Panc1 (cell line): ENCODE results near the gene SLC27A5. TPM values are rescaled to one million over a fixed set of nuclear protein-coding genes. Genes with fewer than 3 reads are reported as not detected.

Experiments
- ATAC-seq: fragments of 200-7000 bp; cut with Tn5 transposase; 2 replicates; pipeline ENCODE4 v1.9.1; 2020; ENCODE audit warnings: mild to moderate bottlenecking, moderate library complexity
- BruUV-seq: library from RNA; stranded (reverse); fragments of 400-500 nt; replicated peaks from 2 replicates; lab custom pipeline; 2021; lab: Mats Ljungman, UMichigan
- CTCF ChIA-PET: fragments of 300-600 bp; sonication (Branson Sonifier 250); formaldehyde crosslinking; loops from one replicate; lab custom pipeline; 2022; ENCODE audit warnings: antibody characterized with exemption; lab: Charles Lee
- POLR2A ChIA-PET: fragments of 300-600 bp; sonication (Branson Sonifier 250); formaldehyde crosslinking; loops from one replicate; lab custom pipeline; 2022; ENCODE audit warnings: antibody characterized with exemption; lab: Charles Lee
- DNase-seq: peaks from one replicate; pipeline ENCODE4 v3.0.0-alpha.2; 2010; ENCODE audit warnings: low read depth, low spot score
- H3K27ac ChIP-seq: 2 replicates; pipeline ENCODE4 v1.5.1; 2011; ENCODE audit warnings: mild to moderate bottlenecking, low read length, inconsistent platforms
- H3K27me3 ChIP-seq: fragments of 200-500 bp; sonication (Bioruptor generic); 2 replicates; pipeline ENCODE4 v1.6.0; 2014; ENCODE audit warnings: low read length, inconsistent platforms; ENCODE audit not compliant: control insufficient read depth, insufficient read depth
- H3K36me3 ChIP-seq: fragments of 200-500 bp; sonication (Bioruptor generic); 2 replicates; pipeline ENCODE4 v1.5.1; 2014; ENCODE audit warnings: inconsistent platforms, mild to moderate bottlenecking, low read length, moderate library complexity; ENCODE audit not compliant: control insufficient read depth, insufficient read depth
- H3K4me1 ChIP-seq: 2 replicates; pipeline ENCODE4 v1.5.1; 2011; ENCODE audit warnings: inconsistent platforms, mild to moderate bottlenecking, low read length, moderate library complexity; ENCODE audit not compliant: control insufficient read depth, insufficient read depth
- H3K4me3 ChIP-seq, 2 experiments: 2 replicates each; pipeline ENCODE4 v1.5.1; 2011 to 2012; ENCODE audit warnings: low read depth in 2 of 2, low read length in 2 of 2, mild to moderate bottlenecking in 2 of 2, inconsistent platforms in 1 of 2, moderate library complexity in 1 of 2
- H3K9me3 ChIP-seq: fragments of 200-500 bp; sonication (Bioruptor generic); 2 replicates; pipeline ENCODE4 v1.5.1; 2014; ENCODE audit warnings: low read depth, mild to moderate bottlenecking, inconsistent platforms, low read length, moderate library complexity; ENCODE audit not compliant: control insufficient read depth, insufficient read depth
- CTCF ChIP-seq: fragments of 450-650 bp; IDR thresholded peaks from 2 replicates; pipeline ENCODE4 v1.5.1; 2017; ENCODE audit warnings: mild to moderate bottlenecking
- POLR2AphosphoS5 ChIP-seq: IDR thresholded peaks from 2 replicates; pipeline ENCODE4 v1.6.1; 2012; ENCODE audit warnings: mild to moderate bottlenecking, low read depth, low read length, moderate library complexity
- REST ChIP-seq, 2 experiments: IDR thresholded peaks; 2 replicates each; pipeline ENCODE4 v1.6.1; 2011 to 2012; ENCODE audit warnings: low read depth in 2 of 2, control low read depth in 1 of 2, low read length in 1 of 2, mild to moderate bottlenecking in 1 of 2, moderate library complexity in 1 of 2; ENCODE audit not compliant: insufficient read depth in 1 of 2
- SIN3A ChIP-seq: IDR thresholded peaks from 2 replicates; pipeline ENCODE4 v1.6.1; 2012; ENCODE audit warnings: low read depth, mild to moderate bottlenecking, low read length, moderate library complexity, borderline replicate concordance; ENCODE audit not compliant: insufficient read depth
- TCF7L2 ChIP-seq: IDR thresholded peaks from 2 replicates; pipeline ENCODE4 v1.6.1; 2011; ENCODE audit warnings: mild to moderate bottlenecking, low read depth, low read length, inconsistent platforms
- in situ Hi-C: cut with HindIII; loops from 2 replicates; pipeline ENCODE4 v1.10.0; 2016; ENCODE audit warnings: low sequenced_read_pairs, low pct_unique_long_range_greater_than_20kb
- intact Hi-C: fragments of 100-400 bp; cut with micrococcal nuclease; formaldehyde crosslinking; loops from one replicate; pipeline ENCODE4 v1.10.0; 2022; ENCODE audit not compliant: unreplicated experiment
- total RNA-seq: library from RNA; stranded (reverse); gene quantifications from one replicate; pipeline ENCODE4 v1.2.1, GENCODE V29; 2021; ENCODE audit not compliant: unreplicated experiment

The SLC27A5 gene
- total RNA-seq, 1 experiment from 2014 or later: 10.7 TPM

- no TSS peak for BruUV-seq
- H3K4me3 ChIP-seq: peak overlapping the region in 1 of 2 experiments; percentile 38; a peak in 2 of 4 replicates
- ChIA-PET POLR2A (interaction anchor here (0.6 to 0.8 kb wide), 4 partner anchors 33 to 54 kb away, joined by 3 to 9 read pairs (median 8); partner anchors contain the start of genes CHMP2A and UBE2M), CTCF (interaction anchor here (0.6 to 3.0 kb wide), 2 partner anchors 22 to 58 kb away, joined by 5 to 11 read pairs; partner anchors contain the start of gene TRIM28)
- intact Hi-C loops: no loop called here
- H3K4me1 ChIP-seq: peaks cover 20% of the 10 kb centered on the region
- TF ChIP-seq CTCF (no peak), REST (IDR thresholded peaks at IDR 0.05; ENCODE audit: insufficient read depth in 1 of 2, low read depth in 2 of 2, low read length in 1 of 2) (no peak), POLR2AphosphoS5 (no peak), TCF7L2 (no peak), SIN3A (no peak)
- no peaks in the 10 kb centered on the region for H3K9me3 ChIP-seq
- H3K36me3 ChIP-seq: no peaks in the 10 kb centered on the region; the same call in 1 of the 2 replicates
- H3K27ac ChIP-seq: peak overlapping the region; percentile 75
- in situ Hi-C loops: no loop called here
- no peaks in the 10 kb centered on the region for H3K27me3 ChIP-seq
- ATAC-seq (no peak), DNase-seq (no peak)
Observed at GRCh38 chr19:58521651-58522050, 9.9 kb upstream of the SLC27A5 start.

- Histone ChIP-seq H3K4me1 (peaks cover 28% of the 10 kb centered on the region), H3K27me3 (no peaks in the 10 kb centered on the region), H3K27ac (peak overlapping the region; percentile 99), H3K4me3 (peak overlapping the region; percentile 72 to 98), H3K36me3 (no peaks in the 10 kb centered on the region; the same call in 1 of the 2 replicates), H3K9me3 (no peaks in the 10 kb centered on the region)
- in situ Hi-C loops: no loop called here
- POLR2A ChIA-PET: interaction anchor here (0.5 to 1.6 kb wide), 6 partner anchors 8 to 1200 kb away, joined by 3 to 10 read pairs (median 6); partner anchors contain the start of genes CHMP2A, TRIM28 and ZNF543
- no TSS peak for BruUV-seq
- no peak for ATAC-seq
- intact Hi-C loops: no loop called here
- TF ChIP-seq CTCF: no peak
- TF ChIP-seq POLR2AphosphoS5: no peak
- no peak for TF ChIP-seq TCF7L2
- TF ChIP-seq REST (IDR thresholded peaks at IDR 0.05; ENCODE audit: insufficient read depth in 1 of 2, low read depth in 2 of 2, low read length in 1 of 2): no peak
- TF ChIP-seq SIN3A: no peak
- CTCF ChIA-PET: interaction anchor here (1.0 to 3.0 kb wide), 5 partner anchors 24 to 173 kb away, joined by 3 to 11 read pairs (median 8); partner anchors contain the start of genes CHMP2A and TRIM28
- DNase-seq: no peak
Observed at GRCh38 chr19:58520257-58520599, 8.4 kb upstream of the SLC27A5 start.
